ENCODE data around the gene SYCP2.
"Not testable (repeated sequence)": the region's sequence is repeated elsewhere in the genome, so short reads cannot be mapped to it uniquely, and the experiment has no call there.

Gene SYCP2

GRCh38 chr20:59890035-59890434 is 43.4 kb downstream of the SYCP2 start:
- not testable (repeated sequence) for DNase-seq

GRCh38 chr20:59888050-59888449 is 45.4 kb downstream of the SYCP2 start:
- DNase-seq, result no peak

- no peak for DNase-seq
Measured at GRCh38 chr20:59884494-59884893, 48.9 kb downstream of the SYCP2 start.

DNA sequence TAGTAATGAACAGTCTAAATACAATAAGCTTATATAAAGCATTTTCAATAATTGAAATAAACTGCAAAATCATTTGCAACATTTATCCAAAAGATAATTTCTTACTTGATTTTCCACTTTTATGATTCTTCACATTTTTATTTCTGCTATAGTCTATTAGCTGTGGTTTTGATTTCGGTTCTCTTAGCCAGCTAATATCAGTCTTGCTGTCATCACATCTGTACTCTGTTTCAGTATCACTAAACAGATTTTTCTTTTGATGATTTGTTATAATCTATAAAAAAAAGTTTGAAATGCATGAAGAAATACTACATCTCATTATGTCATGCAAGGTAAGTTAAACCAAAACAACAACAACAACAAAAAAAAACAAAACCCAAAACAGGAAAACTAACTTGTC is 53.2 kb downstream of the SYCP2 start:
- no peak for DNase-seq

- no peak for DNase-seq
Measured at GRCh38 chr20:59873409-59873808, 60.0 kb downstream of the SYCP2 start.

DNA sequence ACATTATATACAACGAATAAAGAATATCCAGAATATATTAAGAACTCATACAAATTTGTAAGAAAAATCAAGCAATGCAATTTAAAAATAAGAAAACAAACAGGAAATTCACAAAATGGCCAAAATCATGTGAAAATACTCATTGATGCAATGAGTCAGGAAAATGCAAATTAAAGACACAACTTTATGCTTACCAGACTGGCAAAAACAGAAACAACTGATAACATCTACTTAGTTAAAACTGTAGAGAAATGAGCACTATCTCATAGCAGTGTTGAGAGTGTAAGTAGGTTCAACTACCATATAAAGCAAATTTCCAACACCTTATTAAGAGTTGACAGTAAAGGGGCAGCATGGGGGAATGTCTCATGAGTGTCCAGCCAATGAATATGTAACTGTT is 62.3 kb downstream of the SYCP2 start:
- no peak for DNase-seq

GRCh38 chr20:59866338-59866737 is 67.1 kb downstream of the SYCP2 start:
- DNase-seq, result no peak

GRCh38 chr20:59864726-59865125 is 68.7 kb downstream of the SYCP2 start:
- DNase-seq, result no peak

- DNase-seq, result no peak
Measured at GRCh38 chr20:59863058-59863457, 70.4 kb downstream of the SYCP2 start.

- no peak for DNase-seq
Measured at GRCh38 chr20:59861401-59861800, 72.0 kb downstream of the SYCP2 start.

DNA sequence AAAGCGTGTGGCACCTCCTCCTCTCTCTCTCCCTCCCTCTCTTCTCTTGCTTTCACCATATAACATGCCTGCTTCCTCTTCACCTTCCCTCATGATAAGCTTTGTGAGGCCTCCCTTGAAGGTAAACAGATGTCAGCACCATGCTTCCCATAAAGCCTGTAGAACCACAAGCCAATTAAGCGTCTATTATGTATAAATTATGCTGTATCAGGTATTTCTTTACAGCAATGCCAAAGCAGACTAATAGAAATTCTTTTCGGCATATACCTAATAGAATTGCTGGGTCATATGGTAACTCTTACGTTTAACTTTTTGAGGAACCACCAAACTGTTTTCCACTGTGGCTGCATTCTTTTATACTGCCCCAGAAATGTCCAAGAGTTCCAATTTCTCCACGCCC is 75.0 kb downstream of the SYCP2 start:
- no peak for DNase-seq

- DNase-seq, result no peak
Measured at GRCh38 chr20:59857966-59858365, 75.5 kb downstream of the SYCP2 start.

GRCh38 chr20:59856941-59857340 is 76.5 kb downstream of the SYCP2 start:
- DNase-seq, result not testable (repeated sequence)

- DNase-seq, result not testable (repeated sequence)
Measured at GRCh38 chr20:59856526-59856925, 76.9 kb downstream of the SYCP2 start.

GRCh38 chr20:59850018-59850641 is 83.3 kb downstream of the SYCP2 start:
- no peak for DNase-seq

GRCh38 chr20:59848182-59848581 is 85.3 kb downstream of the SYCP2 start:
- DNase-seq, result no peak

- DNase-seq, result no peak
Measured at GRCh38 chr20:59845472-59845871, 88.0 kb downstream of the SYCP2 start.

DNA sequence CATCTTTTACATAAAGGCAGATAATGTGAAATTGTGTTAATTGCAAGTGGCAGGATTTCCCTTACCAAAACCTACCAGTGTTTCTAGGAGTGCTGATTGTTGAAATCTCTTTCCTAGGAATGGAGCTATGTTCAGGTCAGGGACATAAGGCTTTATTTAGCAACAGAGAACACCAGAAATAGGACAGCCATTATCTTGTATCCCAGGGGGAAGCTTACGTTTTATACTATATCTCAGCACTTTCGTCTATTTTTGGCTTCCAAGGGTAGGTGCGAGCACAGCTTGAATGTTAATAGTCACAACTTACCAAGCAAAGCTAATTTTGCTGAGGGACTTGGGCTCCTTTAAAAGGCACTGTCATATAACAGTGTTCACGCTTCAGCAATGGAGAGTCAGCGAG is 94.0 kb downstream of the SYCP2 start:
- no peak for DNase-seq

DNA sequence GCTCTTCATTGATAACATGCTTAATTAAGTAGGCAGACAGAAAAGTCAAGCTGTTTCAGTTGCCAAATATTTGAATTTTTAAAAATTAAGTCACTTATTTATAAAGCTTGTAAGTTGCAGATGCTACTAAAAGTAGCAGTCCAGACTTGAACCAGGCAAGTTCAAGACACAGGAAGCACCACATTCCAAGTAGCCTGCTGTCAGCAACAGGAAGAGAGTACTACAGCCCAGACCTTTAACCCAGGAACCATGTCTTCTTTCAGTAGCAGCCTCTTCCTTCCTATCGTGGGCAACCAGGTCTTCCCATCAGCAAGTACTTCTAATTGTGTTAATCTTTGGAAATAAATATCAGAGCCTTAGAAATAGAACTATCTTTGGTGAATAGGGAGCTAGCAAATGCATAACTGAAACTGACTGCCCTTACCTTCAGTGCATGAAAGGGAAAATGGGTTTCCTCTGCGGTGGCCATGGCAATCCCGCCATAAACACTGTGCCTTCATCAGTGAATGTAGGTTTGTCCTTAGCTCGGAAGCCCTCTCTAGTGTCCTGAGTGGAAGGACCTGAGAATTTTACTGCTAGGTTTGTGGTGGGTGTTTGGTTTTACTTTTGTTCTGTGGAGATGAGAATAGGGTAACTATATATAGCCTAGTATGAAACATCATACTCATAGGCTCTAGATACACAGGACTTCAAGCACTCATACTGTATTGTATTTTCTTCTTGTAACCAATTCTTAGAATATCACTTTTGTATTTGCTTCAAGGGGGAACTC is 95.6 kb downstream of the SYCP2 start:
- no peak for DNase-seq

- peak; percentile 61 for DNase-seq
Measured at GRCh38 chr20:59836767-59837166, 96.7 kb downstream of the SYCP2 start.

DNA sequence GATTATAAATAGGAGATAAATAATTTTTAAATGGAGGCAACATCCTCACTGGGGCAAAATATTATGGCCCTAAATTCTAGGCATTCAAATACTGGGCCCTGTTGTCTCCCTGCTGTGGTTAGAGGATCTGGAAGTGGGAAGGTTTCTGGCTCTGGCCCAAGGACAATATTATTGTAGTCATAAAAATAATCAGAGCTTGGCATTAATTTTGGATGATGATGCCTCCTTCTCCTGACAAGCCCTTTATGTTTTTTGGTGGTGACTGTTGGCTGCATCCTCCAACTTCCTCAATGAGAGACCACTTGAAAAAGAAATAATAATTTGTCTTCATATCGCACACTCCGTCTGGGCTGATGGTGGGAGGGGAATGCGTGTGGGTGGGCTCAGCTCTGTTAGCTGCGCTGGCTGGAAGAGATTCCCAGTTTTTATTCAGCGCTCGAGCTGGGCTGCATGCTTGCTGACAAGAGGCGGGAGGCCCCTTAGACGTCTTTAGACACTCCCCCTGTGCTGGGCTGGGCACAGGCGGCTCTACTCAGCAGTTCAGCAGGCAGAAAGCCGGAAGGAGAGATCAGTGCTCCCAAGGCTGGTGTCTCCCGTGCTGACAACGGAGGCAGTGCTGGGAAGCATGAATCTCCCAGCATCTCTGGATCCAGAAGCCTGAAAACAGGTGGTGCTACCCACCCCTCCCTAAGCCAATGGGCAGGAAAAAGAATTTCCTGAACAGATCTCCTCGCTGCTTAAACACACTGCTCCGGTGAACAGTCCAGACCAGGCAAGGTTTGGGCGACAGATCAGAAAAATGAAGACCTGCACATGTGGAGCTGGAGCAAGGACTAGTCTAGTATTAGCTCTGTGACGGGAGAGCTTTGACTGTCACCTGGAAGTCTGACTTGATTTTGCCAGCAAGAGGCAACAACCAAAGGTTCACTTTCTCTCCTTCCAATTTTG is 97.7 kb downstream of the SYCP2 start:
- DNase-seq, result peak; percentile 59

- DNase-seq, result no peak
Measured at GRCh38 chr20:59835057-59835447, 98.4 kb downstream of the SYCP2 start.
